NCI-H748 (cell line): Measurements from ENCODE around the gene LHFPL2.
A peak's percentile ranks its signal among the peaks of the same experiment; 100 is the strongest.
"Not testable (repeated sequence)": the region's sequence is repeated elsewhere in the genome, so short reads cannot be mapped to it uniquely, and the experiment has no call there.

Experiments
- DNase-seq: peaks from one replicate; lab custom pipeline; 2025; ENCODE audit not compliant: unreplicated experiment; lab: John Stamatoyannopoulos, UW

LHFPL2 gene, protein sequence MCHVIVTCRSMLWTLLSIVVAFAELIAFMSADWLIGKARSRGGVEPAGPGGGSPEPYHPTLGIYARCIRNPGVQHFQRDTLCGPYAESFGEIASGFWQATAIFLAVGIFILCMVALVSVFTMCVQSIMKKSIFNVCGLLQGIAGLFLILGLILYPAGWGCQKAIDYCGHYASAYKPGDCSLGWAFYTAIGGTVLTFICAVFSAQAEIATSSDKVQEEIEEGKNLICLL

DNA sequence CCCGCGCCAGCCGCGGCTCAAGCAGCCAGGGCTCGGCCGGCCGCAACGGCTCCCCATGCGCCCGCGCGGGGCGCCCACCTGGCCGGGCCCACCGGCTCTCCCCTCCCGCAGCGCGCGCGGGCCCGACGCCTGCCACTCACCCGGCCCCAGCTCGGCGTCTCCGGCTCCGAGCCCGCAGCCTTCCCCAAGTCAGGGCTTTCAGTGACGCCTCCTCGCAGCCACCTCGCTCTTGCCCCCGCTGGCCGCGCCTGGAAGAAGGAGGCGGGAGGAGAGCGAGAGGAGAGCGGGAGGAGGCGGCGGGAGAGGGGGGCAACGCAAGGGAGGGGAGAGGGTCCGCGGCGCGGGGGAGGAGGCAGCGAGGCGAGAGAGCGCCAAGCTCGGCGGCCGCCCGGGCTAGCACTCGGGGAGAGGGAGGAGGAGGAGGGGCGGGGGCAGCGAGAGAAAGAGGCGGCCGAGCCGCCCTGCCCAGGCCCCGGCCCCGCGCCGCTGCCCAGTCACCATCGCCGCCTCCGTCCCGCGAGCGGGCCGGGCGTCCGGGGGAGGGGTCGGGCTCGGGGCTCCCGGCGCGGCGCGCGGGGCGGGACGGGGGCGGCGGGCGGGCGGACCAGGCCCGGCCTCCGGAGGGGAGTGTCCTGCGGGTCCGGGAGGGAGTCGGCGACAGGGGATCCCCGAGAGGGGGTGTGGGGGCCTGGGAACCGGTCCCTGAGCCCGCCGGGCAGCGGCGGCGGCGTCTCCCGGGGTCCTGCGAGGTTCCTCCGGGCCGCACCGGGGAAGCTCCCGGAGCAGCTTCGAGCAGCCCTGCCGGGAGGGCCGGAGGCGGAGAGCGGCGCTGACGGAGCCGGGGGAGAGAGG lies at the start of gene LHFPL2:
LHFPL2 (minus strand) TSS at position 414 of the 852 bp plus-strand sequence. CDS start 138,559 bp downstream, outside the sequence.
- DNase-seq, result peak; percentile 73

DNA sequence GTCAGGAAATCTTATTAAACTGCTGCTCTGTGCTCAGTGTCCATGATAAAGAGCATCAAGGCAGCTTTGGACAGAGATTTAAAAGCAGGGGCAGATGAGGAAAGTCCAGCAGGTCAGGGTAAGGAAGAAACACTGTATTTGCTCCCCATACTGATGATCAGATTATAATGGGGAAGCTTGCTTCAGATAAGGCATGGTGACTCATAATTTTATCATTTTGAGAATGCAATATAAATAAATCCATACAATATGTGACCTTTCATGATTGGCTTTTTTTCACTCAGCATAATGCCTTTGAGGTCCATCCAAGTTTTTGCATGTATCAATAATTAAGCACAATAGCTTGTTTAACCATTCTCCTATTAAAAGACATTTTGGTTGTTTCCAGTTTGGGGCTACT lies 48.1 kb upstream of the LHFPL2 start:
- no peak for DNase-seq

DNA sequence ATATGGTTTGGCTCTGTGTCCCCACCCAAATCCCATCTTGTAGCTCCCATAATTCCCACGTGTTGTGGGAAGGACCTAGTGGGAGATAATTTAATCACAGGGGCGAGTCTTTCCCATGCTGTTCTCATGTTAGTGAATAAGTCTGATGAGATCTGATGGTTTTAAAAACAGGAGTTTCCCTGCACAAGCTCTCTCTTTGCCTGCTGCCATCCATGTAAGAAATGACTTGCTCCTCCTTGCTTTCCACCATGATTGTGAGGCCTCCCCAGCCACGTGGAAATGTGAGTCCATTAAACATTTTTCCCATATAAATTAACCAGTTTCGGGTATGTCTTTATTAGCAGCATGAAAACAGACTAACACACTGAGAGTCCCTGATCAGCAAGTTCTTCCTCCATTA lies 47.5 kb upstream of the LHFPL2 start:
- DNase-seq, result not testable (repeated sequence)

DNA sequence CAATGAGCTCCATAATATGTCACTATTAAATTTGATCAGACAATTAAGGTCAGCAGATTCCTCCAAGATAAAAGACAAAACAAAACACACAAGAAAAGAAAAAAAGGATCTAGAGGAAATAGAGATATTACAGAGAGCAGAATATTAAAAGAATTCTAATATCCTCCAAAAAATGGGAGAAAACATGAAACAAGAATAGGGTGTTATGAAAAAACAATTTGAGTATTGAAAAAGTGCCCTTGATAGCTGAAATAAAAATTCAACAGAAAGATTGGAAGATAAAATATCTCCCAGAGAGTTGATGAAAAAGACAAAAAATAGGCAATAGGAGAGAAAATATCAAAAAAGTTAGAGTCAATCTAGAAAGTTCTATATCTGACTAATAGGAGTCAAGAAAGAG lies 44.8 kb upstream of the LHFPL2 start:
- no peak for DNase-seq

DNA sequence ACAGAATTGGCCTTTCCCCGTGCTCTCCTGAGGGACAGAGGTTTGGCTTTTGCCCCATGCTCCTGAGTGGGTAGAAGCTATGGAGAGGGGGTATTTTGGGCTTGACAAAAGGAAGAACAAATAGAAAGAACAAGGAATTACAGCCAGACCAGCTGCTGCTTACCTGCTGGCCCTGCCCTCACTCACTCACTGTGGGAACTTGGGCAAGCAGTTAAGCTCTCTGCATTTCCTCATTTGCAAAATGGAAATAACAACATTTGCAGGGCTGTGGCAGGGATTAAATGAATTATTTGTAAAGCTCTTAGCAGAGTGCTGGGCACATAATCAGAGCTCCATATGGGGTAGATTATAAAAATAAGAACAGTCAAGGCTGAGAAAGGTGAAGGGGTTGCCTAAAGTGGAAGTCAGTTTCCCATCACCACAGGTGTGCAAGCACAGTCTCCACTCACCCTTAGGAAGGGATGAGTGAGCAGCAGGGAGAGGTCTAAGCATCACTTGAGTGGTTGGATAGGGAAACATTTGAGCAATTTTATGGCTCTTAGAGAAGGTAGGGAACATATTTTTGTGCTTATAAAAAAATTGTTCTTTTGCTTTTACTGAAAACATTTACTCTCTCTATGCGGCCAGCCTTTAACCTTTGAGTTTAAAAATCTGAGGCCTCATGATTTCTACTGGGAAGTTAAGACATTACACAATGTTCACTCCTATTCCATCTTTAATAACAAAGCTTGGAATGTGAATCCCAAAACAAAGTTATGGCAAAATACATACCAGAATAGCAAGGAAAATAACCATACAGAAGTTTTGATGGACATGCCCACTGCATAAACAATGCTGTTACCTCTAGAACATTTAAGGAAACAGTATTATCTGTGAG lies 42.8 kb upstream of the LHFPL2 start:
- DNase-seq, result no peak

DNA sequence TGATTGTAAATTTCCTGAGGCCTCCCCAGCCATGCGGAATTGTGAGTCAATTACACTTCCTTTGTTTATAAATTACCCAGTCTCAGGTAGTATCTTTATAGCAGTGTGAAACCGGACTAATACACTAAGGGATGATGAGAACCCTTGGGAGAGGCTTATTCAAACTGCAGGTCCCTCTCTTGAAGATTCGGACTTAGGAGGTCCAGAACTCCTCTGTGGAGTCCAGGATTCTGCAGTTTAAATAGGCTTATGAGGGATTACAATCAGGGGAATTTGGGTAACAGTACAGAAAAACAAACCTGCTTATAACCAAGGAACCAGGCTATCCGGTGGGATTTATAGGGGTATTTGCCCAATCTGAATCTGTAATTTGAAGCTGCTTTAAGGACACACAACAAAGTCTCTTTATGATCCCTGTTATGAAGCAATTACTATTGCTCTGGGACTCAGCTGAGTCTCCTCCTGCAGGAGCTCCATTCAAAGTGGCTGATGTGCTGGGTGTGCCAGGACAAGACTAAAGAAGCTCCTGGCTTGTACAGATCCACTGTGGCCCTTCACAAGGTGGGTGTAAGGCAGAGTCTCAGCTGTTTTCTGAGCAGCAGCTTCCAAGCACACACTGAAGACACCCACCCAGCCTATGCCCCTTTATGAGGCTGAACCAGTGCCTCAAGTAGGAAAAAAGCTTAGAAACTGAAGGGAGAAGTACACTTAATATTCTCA lies 41.8 kb upstream of the LHFPL2 start:
- DNase-seq, result no peak

DNA sequence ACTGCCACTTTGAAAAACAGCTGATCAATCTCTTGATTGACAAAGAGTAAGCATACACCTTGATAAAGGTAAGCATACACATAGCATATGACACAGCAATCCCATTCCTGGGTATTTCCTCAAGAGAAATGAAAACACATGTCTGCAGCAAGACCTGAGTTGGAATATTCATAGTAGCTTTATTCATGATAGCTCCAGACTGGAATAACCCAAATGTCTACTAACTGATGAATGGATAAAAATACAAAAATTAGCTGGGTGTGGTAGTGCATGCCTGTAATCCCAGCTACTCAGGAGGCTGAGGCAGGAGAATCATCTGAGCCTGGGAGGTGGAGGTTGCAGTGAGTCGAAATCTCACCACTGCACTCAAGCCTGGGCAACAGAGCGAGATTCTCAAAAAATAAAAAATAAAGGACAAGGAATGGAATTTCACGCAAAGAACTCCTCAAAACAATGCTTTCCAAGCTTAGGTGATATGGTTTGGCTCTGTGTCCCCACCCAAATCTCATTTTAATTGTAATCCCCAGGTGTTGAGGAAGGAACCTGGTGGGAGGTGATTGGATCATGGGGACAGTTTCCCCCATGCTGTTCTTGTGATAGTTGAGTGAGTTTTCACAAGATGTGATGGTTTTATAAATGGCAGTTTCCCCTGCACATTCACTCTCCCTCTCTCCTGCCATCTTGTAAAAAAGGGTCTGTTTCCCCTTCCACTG lies 41.1 kb upstream of the LHFPL2 start:
- DNase-seq, result no peak

DNA sequence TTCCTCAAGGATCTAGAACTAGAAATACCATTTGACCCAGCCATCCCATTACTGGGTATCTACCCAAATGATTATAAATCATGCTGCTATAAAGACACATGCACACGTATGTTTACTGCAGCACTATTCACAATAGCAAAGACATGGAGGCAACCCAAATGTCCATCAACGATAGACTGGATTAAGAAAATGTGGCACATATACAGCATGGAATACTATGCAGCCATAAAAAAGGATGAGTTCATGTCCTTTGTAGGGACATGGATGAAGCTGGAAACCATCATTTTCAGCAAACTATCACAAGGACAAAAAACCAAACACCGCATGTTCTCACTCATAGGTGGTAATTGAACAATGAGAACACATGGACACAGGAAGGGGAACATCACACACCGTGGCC lies 38.9 kb upstream of the LHFPL2 start:
- DNase-seq, result not testable (repeated sequence)

DNA sequence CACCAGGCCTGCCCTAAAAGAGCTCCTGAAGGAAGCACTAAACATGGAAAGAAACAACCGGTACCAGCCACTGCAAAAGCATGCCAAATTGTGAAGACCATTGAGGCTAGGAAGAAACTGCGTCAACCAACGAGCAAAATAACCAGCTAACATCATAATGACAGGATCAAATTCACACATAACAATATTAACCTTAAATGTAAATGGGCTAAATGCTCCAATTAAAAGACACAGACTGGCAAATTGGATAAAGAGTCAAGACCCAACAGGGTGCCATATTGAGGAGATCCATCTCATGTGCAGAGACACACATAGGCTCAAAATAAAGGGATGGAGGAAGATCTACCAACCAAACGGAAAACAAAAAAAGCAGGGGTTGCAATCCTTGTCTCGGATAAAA lies 35.3 kb upstream of the LHFPL2 start:
- DNase-seq, result not testable (repeated sequence)

DNA sequence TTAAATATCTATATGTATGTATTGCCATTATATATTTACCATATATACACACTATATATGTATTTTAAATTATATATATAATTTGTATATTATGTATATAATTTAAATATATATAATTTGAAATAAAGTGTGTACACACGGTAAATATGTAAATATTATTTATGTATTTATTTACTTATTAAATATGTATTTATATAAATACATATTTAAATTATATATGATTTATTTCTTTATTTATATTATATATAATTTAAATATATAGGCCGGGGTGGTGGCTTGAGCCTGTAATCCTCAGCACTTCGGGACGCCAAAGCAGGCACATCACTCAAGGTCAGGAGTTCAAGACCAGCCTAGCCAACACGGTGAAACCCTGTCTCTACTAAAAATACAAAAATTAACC lies 31.3 kb upstream of the LHFPL2 start:
- no peak for DNase-seq

DNA sequence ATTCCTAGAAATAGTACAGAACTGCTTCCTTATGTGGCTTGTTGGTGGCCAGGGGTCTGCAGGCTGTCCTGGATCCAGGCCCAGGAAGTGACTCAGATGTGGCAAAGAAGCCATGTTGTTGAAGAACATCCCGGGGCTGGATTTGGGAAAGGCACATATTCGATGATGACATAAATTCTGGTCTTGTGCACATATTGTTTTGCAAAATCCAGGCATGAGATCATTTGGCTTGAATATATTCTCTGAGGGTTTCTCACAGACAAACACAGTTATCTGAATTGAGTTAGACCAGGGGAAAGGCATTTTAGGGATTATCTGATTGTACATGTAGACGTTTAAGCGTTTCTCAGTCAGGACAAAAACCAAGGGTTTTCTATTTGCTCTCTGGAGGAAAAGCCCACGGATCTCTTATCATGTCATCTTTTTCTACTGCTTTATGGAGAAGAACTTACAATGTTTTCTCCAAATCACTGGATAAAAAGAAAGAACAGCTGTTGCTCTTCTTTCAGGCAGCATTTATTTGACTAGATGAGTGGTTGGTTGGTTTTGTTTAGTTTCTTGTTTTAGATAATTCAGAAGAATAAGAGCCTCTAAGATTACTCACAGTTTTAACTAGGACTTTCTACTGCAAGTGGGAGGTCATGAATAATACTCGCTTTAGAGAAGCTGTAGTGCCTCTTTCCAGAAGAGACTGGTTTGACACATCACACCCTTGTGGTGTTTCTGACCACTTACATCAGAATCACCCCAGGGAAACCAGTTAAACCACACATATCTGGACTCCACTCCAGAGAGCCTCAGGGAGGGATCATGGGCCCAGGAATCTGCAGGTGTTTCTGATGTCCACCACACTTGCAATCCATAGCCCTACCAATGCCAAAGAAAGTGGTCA lies 29.5 kb upstream of the LHFPL2 start:
- no peak for DNase-seq

DNA sequence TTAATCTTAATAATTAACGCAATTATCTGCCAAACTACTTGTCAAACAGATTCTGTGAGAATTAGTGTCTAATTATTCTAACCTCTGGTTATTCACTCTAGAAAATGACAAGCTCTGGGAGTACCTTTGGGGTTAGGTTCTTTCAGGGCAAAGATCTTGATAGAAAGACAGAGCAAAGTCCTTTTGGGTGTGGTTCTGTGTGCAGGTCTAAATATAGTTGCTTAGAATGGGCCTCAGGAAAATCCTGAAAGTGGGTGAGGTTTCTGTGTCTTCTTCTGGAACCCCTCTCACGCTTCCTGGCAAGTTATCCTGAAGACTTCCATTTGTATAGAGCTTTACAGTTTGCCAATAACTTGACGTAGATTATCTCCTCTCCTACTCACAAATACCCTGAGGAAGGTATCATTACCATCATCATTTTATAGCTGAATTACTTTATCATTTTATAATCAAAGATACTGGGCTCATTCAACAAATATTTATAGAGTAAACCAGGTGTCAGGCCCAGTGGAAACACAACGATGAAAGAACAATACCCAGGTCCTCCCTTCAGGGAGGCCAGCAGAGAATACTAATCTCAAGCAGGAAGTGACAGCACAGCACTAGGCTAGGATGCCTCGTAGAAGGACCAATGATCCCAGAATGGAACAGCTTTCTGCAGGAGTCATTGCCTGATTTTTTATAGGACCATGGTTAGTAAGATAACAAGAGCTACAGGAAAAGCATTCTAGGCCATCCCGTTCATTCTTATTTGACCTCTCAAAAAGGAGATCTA lies 27.6 kb upstream of the LHFPL2 start:
- DNase-seq, result no peak

DNA sequence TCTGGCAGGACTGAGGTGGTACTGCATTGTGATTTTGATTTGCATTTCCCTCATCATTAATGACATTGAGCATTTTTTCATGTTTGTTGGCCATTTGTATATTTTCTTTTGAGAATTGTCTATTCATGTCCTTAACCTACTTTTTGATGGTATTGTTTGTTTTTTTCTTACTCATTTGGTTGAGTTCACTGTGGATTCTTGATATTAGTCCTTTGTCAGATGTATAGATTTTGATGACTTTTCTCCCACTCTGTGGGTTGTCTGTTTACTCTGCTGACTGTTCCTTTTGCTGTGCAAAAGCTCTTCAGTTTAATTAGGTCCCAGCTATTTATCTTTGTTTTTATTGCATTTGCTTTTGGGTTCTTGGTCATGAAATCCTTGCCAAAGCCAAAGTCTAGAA lies 25.3 kb upstream of the LHFPL2 start:
- DNase-seq, result peak; percentile 24

DNA sequence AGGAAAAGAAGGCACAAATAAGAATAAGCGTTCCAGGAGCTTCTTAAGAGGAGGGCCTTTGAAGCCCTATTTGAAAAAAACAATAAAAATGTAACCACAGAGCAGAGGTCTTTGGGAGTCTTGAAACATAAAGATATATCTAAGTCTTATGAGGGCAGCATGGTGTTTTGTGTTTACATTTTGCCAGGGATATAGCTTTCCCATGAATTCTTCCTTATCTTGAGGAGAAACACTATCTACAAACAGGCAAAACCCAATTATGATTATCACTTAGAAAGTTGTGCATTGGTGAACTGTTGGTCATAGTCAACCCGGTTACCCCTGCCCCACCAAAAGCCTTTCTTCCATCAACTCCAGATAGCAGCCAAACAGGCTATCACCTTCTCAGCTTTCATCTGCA lies 23.6 kb upstream of the LHFPL2 start:
- no peak for DNase-seq

DNA sequence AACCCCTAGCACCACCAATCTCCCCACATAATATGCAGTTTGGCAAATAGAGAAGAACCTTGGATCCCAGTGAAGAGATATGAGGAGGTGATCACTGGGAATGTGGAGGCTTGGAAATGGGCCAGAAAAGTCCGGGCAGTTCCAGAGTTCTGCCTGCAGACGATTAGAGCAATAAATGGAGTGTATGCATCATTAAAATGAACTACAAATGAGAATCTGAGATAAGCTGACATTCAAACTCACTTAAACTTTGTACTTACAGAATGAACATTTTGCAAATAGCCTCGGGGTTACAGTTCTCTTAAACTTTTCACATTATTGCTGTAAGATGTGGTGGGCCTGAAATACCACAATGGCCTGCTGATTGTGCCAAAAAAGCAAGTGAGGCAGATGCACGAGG lies 23.0 kb upstream of the LHFPL2 start:
- no peak for DNase-seq

DNA sequence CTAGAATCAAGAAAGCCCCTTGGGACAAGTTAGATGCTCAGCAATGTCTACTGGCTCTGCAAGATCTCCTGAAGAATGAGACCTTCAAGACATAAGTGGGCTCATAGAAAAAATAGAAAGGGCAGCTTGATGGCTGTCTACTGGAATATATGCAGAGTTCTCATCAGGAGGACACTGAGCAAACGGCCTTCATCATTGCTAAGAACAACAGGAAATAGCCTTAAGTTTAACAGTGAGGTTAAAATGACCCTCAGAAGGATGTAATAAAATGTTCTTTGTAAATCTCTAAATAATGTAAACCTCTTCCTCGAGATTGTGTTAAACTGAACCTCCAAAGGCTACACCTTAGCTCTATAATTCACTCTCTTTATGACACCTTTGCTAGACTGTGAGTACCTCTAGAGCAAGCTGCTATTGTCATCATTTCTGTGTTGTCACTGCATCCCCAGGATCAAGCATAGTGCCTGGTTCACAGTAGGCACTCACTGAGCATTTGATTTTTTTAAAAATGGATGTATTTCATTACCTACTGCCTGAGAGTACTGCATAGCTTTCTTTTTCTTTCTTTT lies 22.2 kb upstream of the LHFPL2 start:
- no peak for DNase-seq

DNA sequence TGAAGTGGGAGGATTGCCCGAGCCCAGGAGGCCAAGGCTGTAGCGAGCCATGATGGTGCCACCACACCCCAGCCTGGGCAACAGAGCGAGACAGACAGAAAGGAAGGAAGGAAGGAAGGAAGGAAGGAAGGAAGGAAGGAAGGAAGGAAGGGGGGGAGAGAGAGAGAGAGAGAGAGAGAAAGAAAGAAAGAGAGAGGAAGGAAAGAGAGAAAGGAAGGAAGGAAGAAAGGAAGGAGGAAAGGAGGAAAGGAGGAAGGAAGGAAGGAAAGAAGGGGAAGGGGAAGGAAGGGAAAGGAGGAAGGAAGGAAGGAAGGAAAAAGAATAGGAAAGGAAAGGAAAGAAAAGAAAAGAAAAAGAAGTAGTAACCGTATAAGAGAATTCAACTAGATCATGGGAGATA lies 20.8 kb upstream of the LHFPL2 start:
- no peak for DNase-seq

DNA sequence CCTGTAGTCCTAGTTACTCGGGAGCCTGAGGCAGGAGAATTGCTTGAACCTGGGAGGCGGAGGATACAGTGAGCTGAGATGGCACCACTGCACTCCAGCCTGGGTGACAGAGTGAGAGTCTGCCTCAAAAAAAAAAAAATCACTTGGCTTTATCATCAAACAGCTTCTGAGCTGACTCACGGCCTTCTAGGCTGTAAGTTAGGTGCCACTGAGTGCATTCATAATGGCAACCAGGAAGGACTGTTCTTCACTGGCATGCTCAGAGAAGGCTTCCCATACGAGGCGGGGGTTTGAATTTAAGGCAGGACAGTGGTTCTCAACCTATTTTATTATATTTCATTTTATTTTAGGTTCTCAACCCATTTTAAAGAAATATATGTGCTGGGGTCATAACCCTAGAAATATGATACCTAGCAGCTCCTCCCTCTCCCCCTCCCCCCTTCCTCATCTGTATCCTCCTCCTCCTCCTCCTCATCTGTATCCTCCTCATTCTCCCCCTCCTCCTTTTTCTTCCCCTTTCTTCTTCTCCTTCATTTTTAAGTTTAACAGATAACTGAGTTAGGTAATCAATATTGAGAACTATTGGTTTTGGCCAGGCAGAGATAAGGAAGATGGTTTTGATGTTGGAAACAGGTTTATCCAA lies 19.0 kb upstream of the LHFPL2 start:
- no peak for DNase-seq
